Measurements from ENCODE around the gene PHACTR2. TPM values are rescaled to one million over a fixed set of nuclear protein-coding genes. Genes with fewer than 3 reads are reported as not detected.
"Not testable (repeated sequence)": the region's sequence is repeated elsewhere in the genome, so short reads cannot be mapped to it uniquely, and the experiment has no call there.

The PHACTR2 gene
- total RNA-seq, 4 donors from 2014 or later = 39.8 to 99.0 (median 49.3) TPM

- no peak for TF ChIP-seq POLR2A (IDR thresholded peaks at IDR 0.05)
- no peak for TF ChIP-seq CTCF (IDR thresholded peaks at IDR 0.05)
- H3K4me1 ChIP-seq = no peaks in the 10 kb centered on the region
- H3K9me3 ChIP-seq = no peaks in the 10 kb centered on the region
- H3K27me3 ChIP-seq = no peaks in the 10 kb centered on the region
- H3K36me3 ChIP-seq = no peaks in the 10 kb centered on the region
- no peak overlapping the region for H3K4me3 ChIP-seq
- H3K27ac ChIP-seq = no peak overlapping the region
- DNase-seq = no peak
These were observed 194.4 kb downstream of the PHACTR2 start for GRCh38 chr6:143872201-143872600.

GRCh38 chr6:143873600-143873999 lies 195.8 kb downstream of the PHACTR2 start:
- not testable (repeated sequence) for DNase-seq, H3K27me3 ChIP-seq

GRCh38 chr6:143874503-143874902 lies 196.7 kb downstream of the PHACTR2 start:
- not testable (repeated sequence) for H3K4me3 ChIP-seq, H3K9me3 ChIP-seq, H3K36me3 ChIP-seq, H3K27ac ChIP-seq, H3K4me1 ChIP-seq, DNase-seq, H3K27me3 ChIP-seq

More at GRCh38 chr6:143873600-143873999, 195.8 kb downstream of the PHACTR2 start:
- not testable (repeated sequence) for H3K4me3 ChIP-seq, H3K9me3 ChIP-seq, H3K36me3 ChIP-seq, H3K27ac ChIP-seq, H3K4me1 ChIP-seq

- Histone ChIP-seq H3K27me3 (no peaks in the 10 kb centered on the region), H3K4me1 (no peaks in the 10 kb centered on the region), H3K27ac (no peak overlapping the region), H3K36me3 (no peaks in the 10 kb centered on the region), H3K4me3 (no peak overlapping the region), H3K9me3 (no peaks in the 10 kb centered on the region)
- DNase-seq = no peak
- TF ChIP-seq POLR2A (IDR thresholded peaks at IDR 0.05) (no peak), CTCF (IDR thresholded peaks at IDR 0.05) (no peak)
These were observed 200.0 kb downstream of the PHACTR2 start for GRCh38 chr6:143877584-143878271.

GRCh38 chr6:143878272-143878760 lies 200.6 kb downstream of the PHACTR2 start:
- H3K4me3 ChIP-seq = no peak overlapping the region
- H3K27me3 ChIP-seq = no peaks in the 10 kb centered on the region
- no peak overlapping the region for H3K27ac ChIP-seq
- no peak for TF ChIP-seq CTCF (IDR thresholded peaks at IDR 0.05)
- no peak for TF ChIP-seq POLR2A (IDR thresholded peaks at IDR 0.05)
- H3K36me3 ChIP-seq = no peaks in the 10 kb centered on the region
- DNase-seq = no peak
- no peaks in the 10 kb centered on the region for H3K4me1 ChIP-seq
- no peaks in the 10 kb centered on the region for H3K9me3 ChIP-seq

GRCh38 chr6:143880412-143880811 lies 202.6 kb downstream of the PHACTR2 start:
- H3K27me3 ChIP-seq = no peaks in the 10 kb centered on the region
- H3K4me3 ChIP-seq = no peak overlapping the region
- no peaks in the 10 kb centered on the region for H3K9me3 ChIP-seq
- no peak for TF ChIP-seq POLR2A (IDR thresholded peaks at IDR 0.05)
- TF ChIP-seq CTCF (IDR thresholded peaks at IDR 0.05) = no peak
- DNase-seq = no peak
- no peaks in the 10 kb centered on the region for H3K4me1 ChIP-seq
- H3K27ac ChIP-seq = no peak overlapping the region
- no peaks in the 10 kb centered on the region for H3K36me3 ChIP-seq

Small RNA genes lying within 50 kb of the gene (small RNA-seq; reads per million reads assigned to genes)
- gene ZC2HC1B = 0 reads per million in 2 donors

Other genes starting within 250 kb of the PHACTR2 start
- gene ADAT2, start 227.3 kb upstream of the PHACTR2 start, total RNA-seq = 10 to 100 TPM in 1 of 4 donors, 1 to 10 TPM in 3; 1.7 to 11.3 (median 6.1) TPM
- gene PEX3, start 227.2 kb upstream of the PHACTR2 start, total RNA-seq = 10 to 100 TPM in 3 of 4 donors, 1 to 10 TPM in 1; 4.1 to 16.6 (median 12.7) TPM
- gene FUCA2, start 166.2 kb upstream of the PHACTR2 start, total RNA-seq = 10 to 100 TPM; 47.3 to 78.8 (median 54.4) TPM
- 10 to 100 TPM; 10.7 to 23.9 (median 11.1) TPM for gene LTV1, start 165.4 kb downstream of the PHACTR2 start, total RNA-seq
- gene ZC2HC1B, start 186.5 kb downstream of the PHACTR2 start, total RNA-seq = not detected